HepG2 (cell line): ENCODE measurements around the gene CD99L2. TPM values are rescaled to one million over a fixed set of nuclear protein-coding genes. Genes with fewer than 3 reads are reported as not detected.

ENCODE experiments used
- CBX5 ChIP-seq: sonication (generic); formaldehyde crosslinking; IDR thresholded peaks from 2 replicates; pipeline ENCODE4 v1.4.0; 2020; ENCODE audit warnings: missing genetic modification reagents, borderline replicate concordance
- CEBPB ChIP-seq: IDR thresholded peaks from 2 replicates; pipeline ENCODE4 v1.6.1; 2011; ENCODE audit warnings: low read depth, low read length, improper control_type of control experiment, borderline replicate concordance
- IKZF1 ChIP-seq: fragments of 450-650 bp; IDR thresholded peaks from 2 replicates; pipeline ENCODE4 v1.7.1; 2016
- JUN ChIP-seq: sonication (generic); formaldehyde crosslinking; IDR thresholded peaks from 2 replicates; pipeline ENCODE4 v1.4.0; 2020; ENCODE audit warnings: mild to moderate bottlenecking, missing genetic modification reagents
- KAT2B ChIP-seq: fragments of 150-350 bp; IDR thresholded peaks from 2 replicates; pipeline ENCODE4 v1.6.1; 2014; ENCODE audit warnings: low read depth, low read length, borderline replicate concordance
- MED1 ChIP-seq: sonication (generic); formaldehyde crosslinking; IDR thresholded peaks from 2 replicates; pipeline ENCODE4 v1.4.0; 2020; ENCODE audit warnings: missing genetic modification reagents
- POLR2G ChIP-seq: fragments of 200-400 bp; formaldehyde crosslinking; IDR thresholded peaks from 2 replicates; pipeline ENCODE4 v1.6.1; 2018; ENCODE audit warnings: mild to moderate bottlenecking, low read depth, low read length, moderate library complexity
- RARA ChIP-seq: IDR thresholded peaks from 2 replicates; pipeline ENCODE4 v1.6.1; 2016; ENCODE audit warnings: missing genetic modification reagents, missing compliant biosample characterization
- SAP130 ChIP-seq: IDR thresholded peaks from 2 replicates; pipeline ENCODE4 v1.6.1; 2016; ENCODE audit warnings: low read depth
- TBX2 ChIP-seq: sonication (generic); formaldehyde crosslinking; IDR thresholded peaks from 2 replicates; pipeline ENCODE4 v1.5.0; 2020; ENCODE audit warnings: missing genetic modification reagents, mild to moderate bottlenecking, borderline replicate concordance
- ZFP90 ChIP-seq: sonication (generic); formaldehyde crosslinking; IDR thresholded peaks from 2 replicates; pipeline ENCODE4 v1.8.0; 2022; ENCODE audit warnings: missing genetic modification reagents, mild to moderate bottlenecking, inconsistent platforms, borderline replicate concordance
- ZNF251 ChIP-seq: sonication (generic); formaldehyde crosslinking; IDR thresholded peaks from 2 replicates; pipeline ENCODE4 v1.9.0; 2021; ENCODE audit warnings: mild to moderate bottlenecking, missing genetic modification reagents
- ZNF281 ChIP-seq: sonication (generic); formaldehyde crosslinking; IDR thresholded peaks from 2 replicates; pipeline ENCODE4 v1.4.0; 2020; ENCODE audit warnings: missing genetic modification reagents, borderline replicate concordance
- ZNF33B ChIP-seq: sonication (generic); formaldehyde crosslinking; IDR thresholded peaks from 2 replicates; pipeline ENCODE4 v1.5.1; 2020; ENCODE audit warnings: mild to moderate bottlenecking, missing genetic modification reagents
- polyA plus RNA-seq, 8 experiments: library from polyadenylated mRNA; depleted of rRNA in 3 of 8; stranded (reverse) in 7 of 8; unstranded in 1 of 8; fragments of >200 nt; fragmentation: Illumina TruSeq in 4 of 8; extraction: Trizol in 4 of 8; gene quantifications; 2 replicates each; pipeline versions ENCODE4 v1.2.1 to v1.2.3, GENCODE V29; 2011 to 2016; ENCODE audit warnings: low read depth in 4 of 8, missing spikeins in 1 of 8, mixed read lengths in 1 of 8; ENCODE audit not compliant: insufficient read depth in 1 of 8
- total RNA-seq, 5 experiments: library from RNA; depleted of rRNA; stranded (reverse); fragments of >200 nt; fragmentation: Illumina TruSeq; extraction: Trizol; gene quantifications; 2 replicates each; pipeline ENCODE4 v1.2.3, GENCODE V29; 2016; ENCODE audit warnings: low read depth in 1 of 5
- TF ChIP-seq, protein P1 (sequence below): sonication (generic); formaldehyde crosslinking; IDR thresholded peaks from 2 replicates; pipeline ENCODE4 v1.5.0; 2020; ENCODE audit warnings: mild to moderate bottlenecking, missing genetic modification reagents, borderline replicate concordance
- TF ChIP-seq, protein P2 (sequence below): IDR thresholded peaks from 2 replicates; pipeline ENCODE4 v1.6.1; 2016; ENCODE audit warnings: control low read depth
- TF ChIP-seq, protein P3 (sequence below): sonication (generic); formaldehyde crosslinking; IDR thresholded peaks from 2 replicates; pipeline ENCODE4 v1.5.0; 2020; ENCODE audit warnings: mild to moderate bottlenecking, missing genetic modification reagents

Gene CD99L2
- total and polyA plus RNA-seq, 2 of the 13 experiments (the other 11 are each of a cell fraction or from before 2014, with no cell fraction given) = 6.9 to 7.6 TPM

- TF ChIP-seq SAP130 (CRISPR knock-in tag) = no peak
- no peak for TF ChIP-seq ZNF251
- no peak for TF ChIP-seq ZNF281
- TF ChIP-seq, protein P1, sequence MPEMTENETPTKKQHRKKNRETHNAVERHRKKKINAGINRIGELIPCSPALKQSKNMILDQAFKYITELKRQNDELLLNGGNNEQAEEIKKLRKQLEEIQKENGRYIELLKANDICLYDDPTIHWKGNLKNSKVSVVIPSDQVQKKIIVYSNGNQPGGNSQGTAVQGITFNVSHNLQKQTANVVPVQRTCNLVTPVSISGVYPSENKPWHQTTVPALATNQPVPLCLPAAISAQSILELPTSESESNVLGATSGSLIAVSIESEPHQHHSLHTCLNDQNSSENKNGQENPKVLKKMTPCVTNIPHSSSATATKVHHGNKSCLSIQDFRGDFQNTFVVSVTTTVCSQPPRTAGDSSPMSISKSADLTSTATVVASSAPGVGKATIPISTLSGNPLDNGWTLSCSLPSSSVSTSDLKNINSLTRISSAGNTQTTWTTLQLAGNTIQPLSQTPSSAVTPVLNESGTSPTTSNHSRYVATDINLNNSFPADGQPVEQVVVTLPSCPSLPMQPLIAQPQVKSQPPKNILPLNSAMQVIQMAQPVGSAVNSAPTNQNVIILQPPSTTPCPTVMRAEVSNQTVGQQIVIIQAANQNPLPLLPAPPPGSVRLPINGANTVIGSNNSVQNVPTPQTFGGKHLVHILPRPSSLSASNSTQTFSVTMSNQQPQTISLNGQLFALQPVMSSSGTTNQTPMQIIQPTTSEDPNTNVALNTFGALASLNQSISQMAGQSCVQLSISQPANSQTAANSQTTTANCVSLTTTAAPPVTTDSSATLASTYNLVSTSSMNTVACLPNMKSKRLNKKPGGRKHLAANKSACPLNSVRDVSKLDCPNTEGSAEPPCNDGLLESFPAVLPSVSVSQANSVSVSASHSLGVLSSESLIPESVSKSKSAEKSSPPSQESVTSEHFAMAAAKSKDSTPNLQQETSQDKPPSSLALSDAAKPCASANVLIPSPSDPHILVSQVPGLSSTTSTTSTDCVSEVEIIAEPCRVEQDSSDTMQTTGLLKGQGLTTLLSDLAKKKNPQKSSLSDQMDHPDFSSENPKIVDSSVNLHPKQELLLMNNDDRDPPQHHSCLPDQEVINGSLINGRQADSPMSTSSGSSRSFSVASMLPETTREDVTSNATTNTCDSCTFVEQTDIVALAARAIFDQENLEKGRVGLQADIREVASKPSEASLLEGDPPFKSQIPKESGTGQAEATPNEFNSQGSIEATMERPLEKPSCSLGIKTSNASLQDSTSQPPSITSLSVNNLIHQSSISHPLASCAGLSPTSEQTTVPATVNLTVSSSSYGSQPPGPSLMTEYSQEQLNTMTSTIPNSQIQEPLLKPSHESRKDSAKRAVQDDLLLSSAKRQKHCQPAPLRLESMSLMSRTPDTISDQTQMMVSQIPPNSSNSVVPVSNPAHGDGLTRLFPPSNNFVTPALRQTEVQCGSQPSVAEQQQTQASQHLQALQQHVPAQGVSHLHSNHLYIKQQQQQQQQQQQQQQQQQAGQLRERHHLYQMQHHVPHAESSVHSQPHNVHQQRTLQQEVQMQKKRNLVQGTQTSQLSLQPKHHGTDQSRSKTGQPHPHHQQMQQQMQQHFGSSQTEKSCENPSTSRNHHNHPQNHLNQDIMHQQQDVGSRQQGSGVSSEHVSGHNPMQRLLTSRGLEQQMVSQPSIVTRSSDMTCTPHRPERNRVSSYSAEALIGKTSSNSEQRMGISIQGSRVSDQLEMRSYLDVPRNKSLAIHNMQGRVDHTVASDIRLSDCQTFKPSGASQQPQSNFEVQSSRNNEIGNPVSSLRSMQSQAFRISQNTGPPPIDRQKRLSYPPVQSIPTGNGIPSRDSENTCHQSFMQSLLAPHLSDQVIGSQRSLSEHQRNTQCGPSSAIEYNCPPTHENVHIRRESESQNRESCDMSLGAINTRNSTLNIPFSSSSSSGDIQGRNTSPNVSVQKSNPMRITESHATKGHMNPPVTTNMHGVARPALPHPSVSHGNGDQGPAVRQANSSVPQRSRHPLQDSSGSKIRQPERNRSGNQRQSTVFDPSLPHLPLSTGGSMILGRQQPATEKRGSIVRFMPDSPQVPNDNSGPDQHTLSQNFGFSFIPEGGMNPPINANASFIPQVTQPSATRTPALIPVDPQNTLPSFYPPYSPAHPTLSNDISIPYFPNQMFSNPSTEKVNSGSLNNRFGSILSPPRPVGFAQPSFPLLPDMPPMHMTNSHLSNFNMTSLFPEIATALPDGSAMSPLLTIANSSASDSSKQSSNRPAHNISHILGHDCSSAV = no peak
- TF ChIP-seq, protein P2, sequence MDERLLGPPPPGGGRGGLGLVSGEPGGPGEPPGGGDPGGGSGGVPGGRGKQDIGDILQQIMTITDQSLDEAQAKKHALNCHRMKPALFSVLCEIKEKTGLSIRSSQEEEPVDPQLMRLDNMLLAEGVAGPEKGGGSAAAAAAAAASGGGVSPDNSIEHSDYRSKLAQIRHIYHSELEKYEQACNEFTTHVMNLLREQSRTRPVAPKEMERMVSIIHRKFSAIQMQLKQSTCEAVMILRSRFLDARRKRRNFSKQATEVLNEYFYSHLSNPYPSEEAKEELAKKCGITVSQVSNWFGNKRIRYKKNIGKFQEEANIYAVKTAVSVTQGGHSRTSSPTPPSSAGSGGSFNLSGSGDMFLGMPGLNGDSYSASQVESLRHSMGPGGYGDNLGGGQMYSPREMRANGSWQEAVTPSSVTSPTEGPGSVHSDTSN = no peak
- no peak for TF ChIP-seq CEBPB
- no peak for TF ChIP-seq CBX5 (CRISPR knock-in tag)
- TF ChIP-seq, protein P3, sequence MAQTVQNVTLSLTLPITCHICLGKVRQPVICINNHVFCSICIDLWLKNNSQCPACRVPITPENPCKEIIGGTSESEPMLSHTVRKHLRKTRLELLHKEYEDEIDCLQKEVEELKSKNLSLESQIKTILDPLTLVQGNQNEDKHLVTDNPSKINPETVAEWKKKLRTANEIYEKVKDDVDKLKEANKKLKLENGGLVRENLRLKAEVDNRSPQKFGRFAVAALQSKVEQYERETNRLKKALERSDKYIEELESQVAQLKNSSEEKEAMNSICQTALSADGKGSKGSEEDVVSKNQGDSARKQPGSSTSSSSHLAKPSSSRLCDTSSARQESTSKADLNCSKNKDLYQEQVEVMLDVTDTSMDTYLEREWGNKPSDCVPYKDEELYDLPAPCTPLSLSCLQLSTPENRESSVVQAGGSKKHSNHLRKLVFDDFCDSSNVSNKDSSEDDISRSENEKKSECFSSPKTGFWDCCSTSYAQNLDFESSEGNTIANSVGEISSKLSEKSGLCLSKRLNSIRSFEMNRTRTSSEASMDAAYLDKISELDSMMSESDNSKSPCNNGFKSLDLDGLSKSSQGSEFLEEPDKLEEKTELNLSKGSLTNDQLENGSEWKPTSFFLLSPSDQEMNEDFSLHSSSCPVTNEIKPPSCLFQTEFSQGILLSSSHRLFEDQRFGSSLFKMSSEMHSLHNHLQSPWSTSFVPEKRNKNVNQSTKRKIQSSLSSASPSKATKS = no peak
- no peak for TF ChIP-seq JUN (CRISPR knock-in tag)
- TF ChIP-seq TBX2 (CRISPR knock-in tag) = 0 out of 2 replicates have a peak, but pooled peaks have one; percentile 17
- no peak for TF ChIP-seq IKZF1
- no peak for TF ChIP-seq ZNF33B (CRISPR knock-in tag)
- no peak for TF ChIP-seq MED1 (CRISPR knock-in tag)
- no peak for TF ChIP-seq POLR2G
- no peak for TF ChIP-seq KAT2B
- 0 out of 2 replicates have a peak, but pooled peaks have one; percentile 13 for TF ChIP-seq RARA
- TF ChIP-seq ZFP90 = no peak
These were observed 91.6 kb downstream of the CD99L2 start (continued) for GRCh38 chrX:150806827-150807226.
